Gastroesophageal sphincter (tissue), 3 donors: ENCODE results near the gene SMIM28.

Experiments
- CTCF ChIP-seq, 4 experiments: fragments of 200-600 bp in 2 of 4; fragments of 450-650 bp in 2 of 4; sonication (generic) in 1 of 4; IDR thresholded peaks; one replicate each; pipeline ENCODE4 v1.5.1; 2017 to 2019; ENCODE audit warnings: antibody characterized with exemption in 4 of 4, mild to moderate bottlenecking in 2 of 4, moderate library complexity in 2 of 4
- POLR2AphosphoS5 ChIP-seq: sonication (generic); formaldehyde crosslinking; IDR thresholded peaks from one replicate; pipeline ENCODE4 v1.6.1; 2017; ENCODE audit warnings: antibody characterized with exemption

GRCh38 chr6:138410048-138410735 is 32.5 kb downstream of the SMIM28 start:
- peak; percentile 21 for TF ChIP-seq POLR2AphosphoS5
- no peak for TF ChIP-seq CTCF (IDR thresholded peaks at IDR 0.05)
